ENCODE results near the gene SIRPB2. TPM values are rescaled to one million over a fixed set of nuclear protein-coding genes. Genes with fewer than 3 reads are reported as not detected.
A peak's percentile ranks its signal among the peaks of the same experiment; 100 is the strongest.
"Not testable (repeated sequence)": the region's sequence is repeated elsewhere in the genome, so short reads cannot be mapped to it uniquely, and the experiment has no call there.

SIRPB2 gene
- total and polyA plus RNA-seq, 2 experiments from 2014 or later, result not detected

GRCh38 chr20:1503564-1504227 is 12.5 kb upstream of the SIRPB2 start:
- 7% methylated on average over 8 of the region's 8 CpGs for WGBS (ENCODE audit: low lambda C conversion rate, missing lambda C conversion rate)
- Histone ChIP-seq H3K9me2 (replicated peaks; ENCODE audit: insufficient read depth) (no peaks in the 10 kb centered on the region), H3K4me3 (no peak overlapping the region), H3K4me2 (no peak overlapping the region), H2AFZ (no peak overlapping the region), H3K27ac (no peak overlapping the region), H4K20me1 (ENCODE audit: insufficient read depth, poor library complexity, severe bottlenecking) (no peaks in the 10 kb centered on the region), H3K4me1 (ENCODE audit: insufficient read depth) (peaks cover 4% of the 10 kb centered on the region), H3K36me3 (replicated peaks; ENCODE audit: insufficient read depth, low read depth) (no peaks in the 10 kb centered on the region), H3K79me2 (no peaks in the 10 kb centered on the region), H3K9me3 (ENCODE audit: low read depth) (no peaks in the 10 kb centered on the region), H3K27me3 (peaks cover 9% of the 10 kb centered on the region)
- peak; percentile 95 for TF ChIP-seq CTCF (IDR thresholded peaks at IDR 0.05; ENCODE audit: poor library complexity)
- TF ChIP-seq EZH2phosphoT487 (IDR thresholded peaks at IDR 0.05; ENCODE audit: low read depth, severe bottlenecking, unreplicated experiment), result no peak
- DNase-seq (ENCODE audit: low spot score), result peak; percentile 92

GRCh38 chr20:1500496-1500895 is 9.3 kb upstream of the SIRPB2 start:
- no peak for TF ChIP-seq CTCF (IDR thresholded peaks at IDR 0.05; ENCODE audit: poor library complexity)
- no peak for TF ChIP-seq EZH2phosphoT487 (IDR thresholded peaks at IDR 0.05; ENCODE audit: low read depth, severe bottlenecking, unreplicated experiment)
- TF ChIP-seq EZH2 (IDR thresholded peaks at IDR 0.05; ENCODE audit: borderline replicate concordance), result no peak

GRCh38 chr20:1499528-1500420 is 8.6 kb upstream of the SIRPB2 start:
- Histone ChIP-seq H3K79me2 (no peaks in the 10 kb centered on the region), H3K4me1 (ENCODE audit: insufficient read depth) (peaks cover 4% of the 10 kb centered on the region), H3K9me2 (replicated peaks; ENCODE audit: insufficient read depth) (no peaks in the 10 kb centered on the region), H3K4me2 (no peak overlapping the region), H3K27me3 (no peaks in the 10 kb centered on the region), H3K36me3 (replicated peaks; ENCODE audit: insufficient read depth, low read depth) (no peaks in the 10 kb centered on the region), H3K27ac (peak overlapping the region; percentile 79), H3K4me3 (no peak overlapping the region), H4K20me1 (ENCODE audit: insufficient read depth, poor library complexity, severe bottlenecking) (no peaks in the 10 kb centered on the region), H2AFZ (no peak overlapping the region), H3K9me3 (ENCODE audit: low read depth) (no peaks in the 10 kb centered on the region)
- DNase-seq (ENCODE audit: low spot score), result peak; percentile 21
- TF ChIP-seq EZH2 (IDR thresholded peaks at IDR 0.05; ENCODE audit: borderline replicate concordance), result no peak
- TF ChIP-seq EZH2phosphoT487 (IDR thresholded peaks at IDR 0.05; ENCODE audit: low read depth, severe bottlenecking, unreplicated experiment), result no peak
- TF ChIP-seq CTCF (IDR thresholded peaks at IDR 0.05; ENCODE audit: poor library complexity), result no peak
- 85% methylated on average over 8 of the region's 8 CpGs for WGBS (ENCODE audit: low lambda C conversion rate, missing lambda C conversion rate)

More at GRCh38 chr20:1500496-1500895, 9.3 kb upstream of the SIRPB2 start:
- Histone ChIP-seq H3K4me3 (no peak overlapping the region), H2AFZ (no peak overlapping the region), H3K9me3 (ENCODE audit: low read depth) (no peaks in the 10 kb centered on the region), H3K4me2 (no peak overlapping the region), H3K27ac (peak overlapping the region; percentile 79), H3K9me2 (replicated peaks; ENCODE audit: insufficient read depth) (no peaks in the 10 kb centered on the region), H3K79me2 (no peaks in the 10 kb centered on the region), H3K36me3 (replicated peaks; ENCODE audit: insufficient read depth, low read depth) (no peaks in the 10 kb centered on the region), H4K20me1 (ENCODE audit: insufficient read depth, poor library complexity, severe bottlenecking) (no peaks in the 10 kb centered on the region), H3K4me1 (ENCODE audit: insufficient read depth) (peaks cover 4% of the 10 kb centered on the region), H3K27me3 (no peaks in the 10 kb centered on the region)
- no peak for DNase-seq (ENCODE audit: low spot score)
- WGBS (ENCODE audit: low lambda C conversion rate, missing lambda C conversion rate), result 31% methylated on average over 3 of the region's 3 CpGs

- H2AFZ ChIP-seq; H3K27ac ChIP-seq; DNase-seq (ENCODE audit: low spot score); H3K4me2 ChIP-seq; H4K20me1 ChIP-seq (ENCODE audit: insufficient read depth, poor library complexity, severe bottlenecking); H3K9me3 ChIP-seq (ENCODE audit: low read depth); H3K4me3 ChIP-seq; H3K9me2 ChIP-seq (replicated peaks; ENCODE audit: insufficient read depth); H3K36me3 ChIP-seq (replicated peaks; ENCODE audit: insufficient read depth, low read depth); H3K4me1 ChIP-seq (ENCODE audit: insufficient read depth); H3K79me2 ChIP-seq: not testable (repeated sequence)
- WGBS (ENCODE audit: low lambda C conversion rate, missing lambda C conversion rate), result 86% methylated on average over 5 of the region's 5 CpGs
- peaks cover 17% of the 10 kb centered on the region for H3K27me3 ChIP-seq
These were observed 6.2 kb upstream of the SIRPB2 start for GRCh38 chr20:1497371-1497770.
